Measurements from ENCODE around the gene PEX14. TPM values are rescaled to one million over a fixed set of nuclear protein-coding genes. Genes with fewer than 3 reads are reported as not detected.

The PEX14 gene
- total and polyA plus RNA-seq, 2 experiments from 2014 or later = 10.0 to 20.9 TPM

DNA sequence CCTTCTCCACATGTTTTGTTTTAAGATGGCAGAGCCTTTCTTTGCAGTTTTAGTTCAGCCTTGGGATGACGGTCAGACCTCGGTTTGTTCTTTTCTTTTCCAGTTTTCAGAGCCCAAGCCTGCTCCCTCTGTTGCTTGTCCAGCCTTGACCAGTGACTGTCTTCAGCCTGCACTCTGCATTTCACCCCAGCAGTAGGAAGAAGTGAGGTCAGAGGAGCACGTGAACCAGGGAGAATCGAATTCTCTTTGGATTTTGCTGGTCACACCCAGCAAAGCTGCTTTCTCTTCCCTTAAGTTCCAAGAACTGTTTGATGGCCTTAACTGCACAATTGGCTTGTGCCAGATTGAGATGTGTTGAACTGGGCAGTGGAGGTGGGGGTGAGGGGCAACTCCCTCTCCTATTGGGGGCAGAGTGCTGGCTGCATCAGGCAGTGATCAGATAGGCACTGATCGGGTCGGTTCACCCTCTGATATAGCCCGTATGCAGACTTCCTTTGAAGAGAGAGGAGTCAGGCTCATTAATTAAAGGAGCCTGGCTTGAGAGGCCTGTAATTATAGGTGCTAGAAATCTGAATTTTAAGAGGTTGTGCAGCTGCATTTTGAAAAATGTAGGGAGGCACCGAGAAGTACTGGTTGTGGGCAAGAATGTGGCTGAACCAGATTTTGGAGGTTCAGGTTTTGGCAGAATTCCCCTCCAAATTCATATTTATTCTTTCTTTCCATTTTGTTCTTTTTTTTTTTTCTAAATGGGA lies 42.4 kb downstream of the PEX14 start:
- Histone ChIP-seq H3K27ac (no peak overlapping the region), H2AFZ (no peak overlapping the region), H3K4me2 (no peak overlapping the region), H4K20me1 (ENCODE audit: insufficient read depth, poor library complexity, severe bottlenecking) (peaks cover 32% of the 10 kb centered on the region), H3K9me2 (replicated peaks; ENCODE audit: insufficient read depth) (no peaks in the 10 kb centered on the region), H3K4me3 (no peak overlapping the region), H3K36me3 (replicated peaks; ENCODE audit: insufficient read depth, low read depth) (no peaks in the 10 kb centered on the region), H3K4me1 (ENCODE audit: insufficient read depth) (peaks cover 10% of the 10 kb centered on the region), H3K79me2 (peaks cover 91% of the 10 kb centered on the region), H3K27me3 (no peaks in the 10 kb centered on the region), H3K9me3 (ENCODE audit: low read depth) (no peaks in the 10 kb centered on the region)
- TF ChIP-seq EZH2phosphoT487 (IDR thresholded peaks at IDR 0.05; ENCODE audit: low read depth, severe bottlenecking, unreplicated experiment) (no peak), EZH2 (IDR thresholded peaks at IDR 0.05; ENCODE audit: borderline replicate concordance) (no peak)
- TF ChIP-seq, protein P1, sequence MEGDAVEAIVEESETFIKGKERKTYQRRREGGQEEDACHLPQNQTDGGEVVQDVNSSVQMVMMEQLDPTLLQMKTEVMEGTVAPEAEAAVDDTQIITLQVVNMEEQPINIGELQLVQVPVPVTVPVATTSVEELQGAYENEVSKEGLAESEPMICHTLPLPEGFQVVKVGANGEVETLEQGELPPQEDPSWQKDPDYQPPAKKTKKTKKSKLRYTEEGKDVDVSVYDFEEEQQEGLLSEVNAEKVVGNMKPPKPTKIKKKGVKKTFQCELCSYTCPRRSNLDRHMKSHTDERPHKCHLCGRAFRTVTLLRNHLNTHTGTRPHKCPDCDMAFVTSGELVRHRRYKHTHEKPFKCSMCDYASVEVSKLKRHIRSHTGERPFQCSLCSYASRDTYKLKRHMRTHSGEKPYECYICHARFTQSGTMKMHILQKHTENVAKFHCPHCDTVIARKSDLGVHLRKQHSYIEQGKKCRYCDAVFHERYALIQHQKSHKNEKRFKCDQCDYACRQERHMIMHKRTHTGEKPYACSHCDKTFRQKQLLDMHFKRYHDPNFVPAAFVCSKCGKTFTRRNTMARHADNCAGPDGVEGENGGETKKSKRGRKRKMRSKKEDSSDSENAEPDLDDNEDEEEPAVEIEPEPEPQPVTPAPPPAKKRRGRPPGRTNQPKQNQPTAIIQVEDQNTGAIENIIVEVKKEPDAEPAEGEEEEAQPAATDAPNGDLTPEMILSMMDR (IDR thresholded peaks at IDR 0.05; ENCODE audit: poor library complexity) = no peak
- DNase-seq (ENCODE audit: low spot score) = no peak
- WGBS (ENCODE audit: low lambda C conversion rate, missing lambda C conversion rate) = 78% methylated on average over 8 of the region's 8 CpGs

DNA sequence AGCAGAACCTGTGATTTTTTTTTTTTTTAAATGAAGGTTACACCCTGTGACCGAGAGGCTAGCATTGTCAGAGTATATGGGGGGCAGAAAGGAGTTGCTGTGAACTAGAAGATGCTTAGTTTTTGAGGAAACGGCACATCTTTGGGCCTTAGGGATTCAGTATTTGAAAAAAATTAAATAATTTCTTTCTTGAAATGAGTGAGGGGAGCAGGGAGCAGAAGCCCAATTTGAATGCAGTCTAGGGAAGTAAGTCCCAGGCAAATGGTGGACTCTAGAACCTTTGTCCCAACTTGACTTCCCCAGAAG lies 42.9 kb downstream of the PEX14 start:
- Histone ChIP-seq H3K4me3 (no peak overlapping the region), H3K4me1 (ENCODE audit: insufficient read depth) (peaks cover 10% of the 10 kb centered on the region), H3K9me2 (replicated peaks; ENCODE audit: insufficient read depth) (no peaks in the 10 kb centered on the region), H4K20me1 (ENCODE audit: insufficient read depth, poor library complexity, severe bottlenecking) (peaks cover 29% of the 10 kb centered on the region), H2AFZ (no peak overlapping the region), H3K27ac (no peak overlapping the region), H3K36me3 (replicated peaks; ENCODE audit: insufficient read depth, low read depth) (no peaks in the 10 kb centered on the region), H3K9me3 (ENCODE audit: low read depth) (no peaks in the 10 kb centered on the region), H3K79me2 (peaks cover 85% of the 10 kb centered on the region), H3K4me2 (no peak overlapping the region), H3K27me3 (no peaks in the 10 kb centered on the region)
- TF ChIP-seq, protein P1 (IDR thresholded peaks at IDR 0.05; ENCODE audit: poor library complexity) = no peak
- TF ChIP-seq EZH2phosphoT487 (IDR thresholded peaks at IDR 0.05; ENCODE audit: low read depth, severe bottlenecking, unreplicated experiment) (no peak), EZH2 (IDR thresholded peaks at IDR 0.05; ENCODE audit: borderline replicate concordance) (no peak)
- no peak for DNase-seq (ENCODE audit: low spot score)
- WGBS (ENCODE audit: low lambda C conversion rate, missing lambda C conversion rate) = 98% methylated on average over 2 of the region's 2 CpGs

DNA sequence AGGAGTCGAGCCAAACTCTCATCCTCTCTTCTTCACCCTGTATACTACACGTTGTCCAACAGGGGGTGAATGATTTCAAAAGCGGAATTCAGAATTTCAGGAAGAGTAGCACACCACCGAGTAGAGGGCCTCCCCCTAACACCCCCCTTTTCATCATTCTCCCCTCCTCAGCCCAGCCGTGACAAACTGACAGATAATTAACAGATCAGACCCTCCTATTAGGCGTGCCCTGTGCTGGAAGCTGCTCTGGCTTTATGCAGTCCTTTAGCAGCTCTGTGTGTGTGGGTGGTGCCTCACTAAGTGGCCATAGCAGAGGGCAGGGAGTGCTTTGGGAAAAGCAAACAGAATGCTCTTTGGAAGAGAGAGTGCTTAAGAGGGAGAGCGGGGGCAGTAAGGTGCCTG lies 44.3 kb downstream of the PEX14 start:
- H2AFZ ChIP-seq = no peak overlapping the region
- peak overlapping the region; percentile 42 for H3K4me2 ChIP-seq
- peaks cover 77% of the 10 kb centered on the region for H3K79me2 ChIP-seq
- no peaks in the 10 kb centered on the region for H3K9me2 ChIP-seq (replicated peaks; ENCODE audit: insufficient read depth)
- peaks cover 21% of the 10 kb centered on the region for H3K4me1 ChIP-seq (ENCODE audit: insufficient read depth)
- peak; percentile 19 for DNase-seq (ENCODE audit: low spot score)
- H3K36me3 ChIP-seq (replicated peaks; ENCODE audit: insufficient read depth, low read depth) = no peaks in the 10 kb centered on the region
- WGBS (ENCODE audit: low lambda C conversion rate, missing lambda C conversion rate) = 28% methylated on average over 7 of the region's 7 CpGs
- no peaks in the 10 kb centered on the region for H3K27me3 ChIP-seq
- H4K20me1 ChIP-seq (ENCODE audit: insufficient read depth, poor library complexity, severe bottlenecking) = peaks cover 16% of the 10 kb centered on the region
- TF ChIP-seq EZH2phosphoT487 (IDR thresholded peaks at IDR 0.05; ENCODE audit: low read depth, severe bottlenecking, unreplicated experiment) = no peak
- no peak for TF ChIP-seq EZH2 (IDR thresholded peaks at IDR 0.05; ENCODE audit: borderline replicate concordance)
- TF ChIP-seq, protein P1 (IDR thresholded peaks at IDR 0.05; ENCODE audit: poor library complexity) = no peak
- H3K9me3 ChIP-seq (ENCODE audit: low read depth) = no peaks in the 10 kb centered on the region
- H3K27ac ChIP-seq = no peak overlapping the region
- H3K4me3 ChIP-seq = no peak overlapping the region

Data from hepatocyte (in vitro differentiated cells).